Effector CD8-positive, alpha-beta T cell (primary cell): ENCODE measurements around the gene CLCNKB.
A peak's percentile ranks its signal among the peaks of the same experiment; 100 is the strongest.
"Not testable (repeated sequence)": the region's sequence is repeated elsewhere in the genome, so short reads cannot be mapped to it uniquely, and the experiment has no call there.

Experiments
- DNase-seq: peaks from one replicate; lab custom pipeline; 2025; lab: John Stamatoyannopoulos, UW

Gene CLCNKB

GRCh38 chr1:16015491-16015890, 28.1 kb upstream of the CLCNKB start:
- no peak for DNase-seq

GRCh38 chr1:16015960-16016901, 27.4 kb upstream of the CLCNKB start:
- DNase-seq: no peak

DNA sequence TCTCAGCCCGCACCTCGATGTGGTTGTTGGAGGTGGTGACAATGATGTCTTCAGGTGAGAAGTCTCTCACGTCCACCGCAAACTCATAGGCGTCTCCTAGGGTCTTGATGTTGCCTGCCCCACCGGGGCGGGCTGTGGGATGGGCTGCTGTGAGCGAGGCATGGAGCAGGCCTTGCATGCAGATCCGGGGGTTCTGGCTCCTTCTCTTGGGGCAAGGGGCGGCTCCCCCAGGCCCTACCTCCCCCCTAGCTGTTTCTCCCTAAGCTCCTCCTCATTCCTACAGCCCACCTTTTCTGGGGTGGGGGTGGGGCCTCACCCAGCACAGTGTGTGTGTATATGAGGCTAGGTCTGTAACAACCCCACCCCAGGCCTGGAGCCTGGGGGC, 26.5 kb upstream of the CLCNKB start:
- no peak for DNase-seq

GRCh38 chr1:16017461-16018303, 25.9 kb upstream of the CLCNKB start, which contains the start of gene HSPB7:
TSS of gene HSPB7 (minus strand) at chr1:16018043. CDS start at chr1:16017963, 80 bp downstream.
- no peak for DNase-seq

DNA sequence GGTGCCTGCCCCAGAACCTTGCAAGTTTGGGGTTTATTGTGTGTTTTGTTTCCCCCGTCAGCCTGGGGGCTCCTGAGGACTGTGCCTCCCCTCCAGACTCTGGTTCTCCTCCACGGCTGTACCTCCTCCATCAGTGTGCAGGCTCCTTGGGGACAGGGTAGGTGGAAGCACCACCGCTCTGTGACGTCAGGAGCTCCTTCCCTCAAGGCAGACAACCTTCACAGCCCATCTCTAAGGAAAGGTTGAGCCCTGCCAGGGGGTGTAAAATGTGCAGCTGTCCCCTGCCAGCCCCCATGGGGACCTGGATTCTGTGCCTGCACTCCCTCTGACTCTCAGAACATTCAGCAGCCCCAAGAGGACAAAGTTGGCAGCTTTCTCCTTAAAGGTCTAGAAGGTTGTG, 25.3 kb upstream of the CLCNKB start:
- no peak for DNase-seq

DNA sequence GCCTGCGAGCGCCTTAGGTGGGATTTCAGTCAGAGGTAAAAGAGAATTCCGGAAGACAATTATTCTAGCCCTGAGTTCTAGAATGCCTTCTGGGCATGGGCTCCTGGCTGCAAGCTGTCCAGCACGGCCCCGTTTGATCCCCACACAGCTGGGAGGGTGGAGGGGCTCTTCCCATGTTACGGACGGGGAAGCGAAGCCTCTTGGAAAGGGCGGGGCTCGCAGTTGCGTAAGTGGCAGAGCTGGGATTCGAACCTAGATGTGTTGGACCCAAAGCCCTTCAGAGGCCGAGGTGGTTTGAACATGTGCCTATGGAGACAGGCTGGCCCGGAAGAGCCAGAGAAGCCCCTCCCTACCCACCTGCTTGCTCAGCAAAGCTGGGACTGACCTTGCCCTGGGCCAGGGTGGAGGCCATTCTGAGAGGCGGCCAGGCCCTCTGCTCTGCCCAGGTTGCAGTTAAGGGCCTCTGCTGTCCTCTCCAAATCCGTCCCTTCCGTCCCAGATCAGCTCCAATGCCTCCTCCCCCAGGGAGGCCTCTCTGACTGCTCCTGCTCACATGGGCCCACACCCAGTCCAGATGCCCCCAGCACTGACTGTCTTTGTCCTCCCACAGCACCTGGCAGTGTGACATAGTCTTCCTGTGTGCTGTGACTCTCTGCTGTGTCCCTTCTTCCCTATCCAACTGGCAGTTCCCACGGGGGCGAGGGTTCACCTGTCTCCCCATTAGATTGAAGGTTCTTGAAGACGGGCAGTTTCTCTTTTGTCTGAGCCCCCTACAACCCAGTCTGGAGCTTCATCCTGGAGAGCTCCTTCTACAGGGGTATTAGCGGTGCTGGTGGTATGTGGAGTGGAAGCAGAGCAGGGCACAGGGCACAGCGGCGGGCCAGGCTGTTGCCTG, 24.6 kb upstream of the CLCNKB start:
- no peak for DNase-seq

GRCh38 chr1:16019644-16020277, 23.8 kb upstream of the CLCNKB start:
- DNase-seq: no peak

DNA sequence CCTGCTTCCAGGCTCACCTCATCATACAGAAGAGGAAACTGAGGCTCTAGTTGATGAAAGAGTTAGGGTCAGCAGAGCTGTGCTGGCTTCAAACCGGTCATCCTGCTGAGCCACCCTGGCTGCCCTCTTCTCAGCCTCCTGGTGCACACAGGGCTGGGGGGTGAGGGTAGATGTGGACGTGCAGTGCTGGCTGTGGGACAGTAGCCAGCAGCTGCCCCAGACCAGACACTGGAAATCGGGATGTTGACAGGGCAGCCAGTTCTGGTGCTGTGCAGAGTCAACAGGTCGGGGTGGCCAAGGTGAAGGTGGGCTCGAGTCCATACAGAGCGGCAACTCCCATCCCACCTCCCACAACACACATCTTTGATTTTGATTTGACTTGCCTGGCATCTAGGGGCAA, 23.3 kb upstream of the CLCNKB start:
- DNase-seq: no peak

GRCh38 chr1:16020878-16021277, 22.7 kb upstream of the CLCNKB start:
- DNase-seq: not testable (repeated sequence)

DNA sequence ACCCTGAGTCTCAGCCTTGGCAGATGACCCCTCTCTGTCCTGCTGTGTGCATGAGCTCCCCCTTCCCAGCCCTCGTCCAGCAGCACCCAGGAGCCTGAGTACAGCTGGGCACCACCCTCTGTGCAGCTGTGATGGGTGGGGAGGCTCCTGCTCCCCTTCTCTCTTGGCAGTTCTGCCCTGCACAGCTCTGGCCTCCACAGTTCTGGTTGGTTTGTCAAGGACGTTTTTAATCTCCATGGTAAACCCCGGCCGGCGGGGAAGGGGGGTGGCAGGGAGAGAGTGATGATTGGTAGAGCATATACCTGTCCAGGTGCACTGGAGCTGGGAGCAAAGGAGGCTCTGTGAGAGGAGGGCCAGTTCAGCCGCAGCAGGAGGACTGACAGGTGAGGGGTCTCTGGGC, 21.9 kb upstream of the CLCNKB start, which contains the start of gene CLCNKA:
Gene CLCNKA (plus strand): TSS at position 356 of the 400 bp plus-strand sequence. CDS start 584 bp downstream, outside the sequence.
- DNase-seq: no peak

- DNase-seq: no peak
Measured at GRCh38 chr1:16022393-16022792, 21.2 kb upstream of the CLCNKB start.

DNA sequence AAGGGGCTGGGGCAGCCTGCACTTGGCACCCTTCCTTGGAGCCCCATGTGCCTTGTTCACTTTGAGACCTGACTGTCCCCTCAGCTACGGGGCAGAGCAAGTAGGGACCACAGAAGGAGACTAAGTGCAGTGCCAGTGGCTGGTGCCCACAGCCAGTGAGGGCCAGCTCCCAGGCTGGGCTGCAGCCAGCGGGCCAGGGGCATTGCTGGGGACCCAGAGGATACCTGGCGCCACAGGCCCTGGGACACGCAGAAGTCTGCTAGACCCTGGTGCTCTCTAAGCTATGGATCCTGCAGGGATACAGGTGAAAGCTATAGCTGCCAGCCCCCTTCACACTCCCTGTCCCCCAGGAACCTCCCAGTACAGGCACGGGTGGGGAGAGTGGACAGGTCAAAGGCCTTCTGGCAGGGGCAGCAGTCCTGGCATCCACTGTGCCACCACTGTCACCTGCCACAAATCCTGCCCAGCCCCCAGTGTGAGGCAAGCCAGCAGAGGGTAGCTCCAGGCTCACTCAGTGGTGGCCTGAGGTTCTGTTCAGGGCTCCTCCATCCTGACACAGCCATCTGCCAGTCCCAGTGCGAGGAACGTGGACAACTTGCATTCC, 20.4 kb upstream of the CLCNKB start:
- no peak for DNase-seq

DNA sequence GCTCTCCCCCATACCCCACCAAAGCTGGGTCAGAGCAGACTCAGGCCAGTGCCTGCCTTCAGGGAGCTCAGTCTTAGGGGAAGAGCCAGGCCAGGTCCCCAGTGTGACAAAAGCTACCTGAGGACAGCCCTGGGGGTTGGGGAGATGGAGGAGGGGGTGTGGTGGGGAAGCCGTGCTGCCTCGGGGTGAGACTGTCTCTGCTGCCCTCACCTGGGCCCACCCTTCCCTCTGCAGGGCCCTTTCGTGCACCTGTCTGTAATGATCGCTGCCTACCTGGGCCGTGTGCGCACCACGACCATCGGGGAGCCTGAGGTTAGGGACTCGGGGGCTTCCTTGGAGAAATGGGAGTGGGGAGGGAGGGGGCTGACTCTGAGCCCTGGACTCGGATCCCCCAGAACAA, 17.3 kb upstream of the CLCNKB start:
- DNase-seq: not testable (repeated sequence)

GRCh38 chr1:16026723-16027484, 16.7 kb upstream of the CLCNKB start:
- DNase-seq: peak; percentile 44

DNA sequence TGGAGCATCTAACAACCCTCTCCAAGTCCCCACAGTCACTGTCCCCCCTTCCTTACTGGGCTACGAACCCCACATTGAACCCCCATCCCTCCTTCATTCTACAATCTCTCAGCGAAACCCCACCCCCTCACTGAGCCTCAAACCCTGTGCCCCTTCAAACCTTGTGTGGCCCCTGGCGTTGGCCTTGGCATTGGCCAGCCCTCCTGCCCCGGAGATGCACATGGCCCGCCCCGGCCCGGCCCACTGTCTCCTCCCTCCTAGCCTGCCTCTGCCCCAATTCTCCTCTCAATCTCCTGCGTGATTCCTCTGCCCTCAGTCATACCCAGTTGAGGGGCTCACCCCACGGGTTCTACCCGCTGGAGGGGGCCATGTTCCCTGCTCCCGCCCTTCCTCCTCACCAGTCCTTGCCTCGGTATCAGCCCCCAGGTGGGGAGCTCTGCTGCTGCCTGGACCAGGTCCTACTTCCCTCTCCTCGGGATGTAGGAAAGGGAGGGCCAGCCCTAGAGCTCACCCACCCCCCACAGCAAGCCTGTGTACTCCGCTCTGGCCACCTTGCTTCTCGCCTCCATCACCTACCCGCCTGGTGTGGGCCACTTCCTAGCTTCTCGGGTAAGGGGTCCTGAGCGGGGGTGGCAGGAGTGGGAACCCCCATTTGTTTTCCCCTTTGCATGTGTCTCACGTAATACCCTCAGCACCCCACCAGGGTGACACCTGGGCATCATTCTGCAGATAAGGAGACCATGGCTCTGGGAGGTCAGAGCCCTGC, 15.2 kb upstream of the CLCNKB start:
- DNase-seq: no peak

- not testable (repeated sequence) for DNase-seq
Measured at GRCh38 chr1:16029003-16029268, 14.6 kb upstream of the CLCNKB start.

DNA sequence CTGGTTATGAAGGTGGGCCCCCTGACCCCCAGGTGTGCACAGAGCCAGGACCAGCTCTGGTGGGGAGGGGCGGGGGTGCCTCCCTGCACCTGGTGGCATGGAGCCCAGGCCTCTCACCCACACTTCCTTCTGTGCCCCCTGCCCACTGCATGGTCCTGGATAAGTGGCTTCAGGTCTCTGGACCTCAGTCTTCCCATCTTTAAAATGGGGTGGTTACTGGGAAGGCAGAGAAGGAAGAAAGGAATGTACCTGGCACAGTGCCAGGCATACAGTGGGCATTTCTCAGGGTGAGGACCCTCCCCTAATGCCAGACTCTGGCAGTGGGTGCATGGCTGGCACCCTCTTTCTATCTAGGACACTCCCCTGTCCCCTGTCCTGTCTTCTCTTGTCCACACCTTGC, 14.3 kb upstream of the CLCNKB start:
- no peak for DNase-seq

DNA sequence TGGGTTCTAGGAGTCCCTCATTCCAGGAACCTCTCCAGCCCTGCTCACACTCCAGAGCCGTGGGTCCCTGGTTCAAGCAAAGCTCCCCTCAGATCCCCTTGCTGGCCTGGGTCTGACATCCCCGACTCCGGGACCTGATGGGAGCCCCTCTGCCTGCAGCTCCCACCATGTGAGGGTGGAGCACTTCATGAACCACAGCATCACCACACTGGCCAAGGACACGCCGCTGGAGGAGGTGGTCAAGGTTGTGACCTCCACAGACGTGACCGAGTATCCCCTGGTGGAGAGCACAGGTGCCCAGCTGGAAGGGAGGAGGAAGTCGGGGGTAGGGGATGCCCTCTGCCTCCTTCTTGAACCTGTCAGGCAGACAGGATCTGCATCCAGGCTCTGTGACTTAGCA, 12.0 kb upstream of the CLCNKB start:
- no peak for DNase-seq

DNA sequence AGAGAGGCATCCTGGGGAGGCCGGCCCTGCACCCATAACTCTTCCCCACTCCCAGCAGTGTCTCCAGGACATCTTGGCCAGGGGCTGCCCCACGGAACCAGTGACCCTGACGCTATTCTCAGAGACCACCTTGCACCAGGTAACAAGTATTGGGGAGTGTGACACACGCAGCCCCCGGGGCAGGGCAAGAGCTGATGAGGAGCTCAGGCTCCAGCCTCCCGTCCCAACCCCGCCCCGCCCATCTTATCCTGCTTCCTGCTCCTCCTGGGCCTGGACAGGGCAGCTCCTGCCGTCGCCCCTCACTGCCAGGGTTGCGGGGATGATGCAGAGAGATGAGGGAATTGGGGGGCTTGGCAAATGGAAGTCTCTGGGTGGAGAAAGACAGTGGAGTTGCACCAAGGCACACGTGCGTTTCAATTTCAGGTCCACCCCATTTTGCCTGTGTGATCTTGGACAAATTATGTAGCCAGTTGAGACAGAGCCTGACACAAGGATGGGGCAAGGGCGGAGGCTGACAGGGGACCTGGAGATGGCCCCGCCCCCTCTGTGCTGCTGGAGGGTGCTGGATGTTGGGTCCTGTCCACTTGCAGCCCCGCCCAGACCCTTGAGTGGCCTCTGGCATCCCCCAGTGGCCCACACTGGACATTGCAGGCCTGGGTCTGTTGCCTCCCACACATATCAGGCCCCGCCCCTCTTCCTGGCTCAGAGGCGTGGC, 11.0 kb upstream of the CLCNKB start:
- no peak for DNase-seq
